Activated CD4-positive, alpha-beta T cell treated with anti-CD3 and anti-CD28 coated beads, Interleukin-2, amount 50 U/mL, for 1 hour (primary cell): ENCODE results near the gene C3orf22.
"Not testable (repeated sequence)": the region's sequence is repeated elsewhere in the genome, so short reads cannot be mapped to it uniquely, and the experiment has no call there.

ENCODE experiments used
- DNase-seq: peaks from one replicate; pipeline ENCODE4 v3.0.0-alpha.2; 2020

The C3orf22 gene, protein sequence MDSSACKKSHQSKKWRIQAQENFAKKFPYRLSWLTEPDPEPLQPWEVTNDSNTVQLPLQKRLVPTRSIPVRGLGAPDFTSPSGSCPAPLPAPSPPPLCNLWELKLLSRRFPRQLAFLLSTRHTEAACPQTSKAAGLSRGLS

DNA sequence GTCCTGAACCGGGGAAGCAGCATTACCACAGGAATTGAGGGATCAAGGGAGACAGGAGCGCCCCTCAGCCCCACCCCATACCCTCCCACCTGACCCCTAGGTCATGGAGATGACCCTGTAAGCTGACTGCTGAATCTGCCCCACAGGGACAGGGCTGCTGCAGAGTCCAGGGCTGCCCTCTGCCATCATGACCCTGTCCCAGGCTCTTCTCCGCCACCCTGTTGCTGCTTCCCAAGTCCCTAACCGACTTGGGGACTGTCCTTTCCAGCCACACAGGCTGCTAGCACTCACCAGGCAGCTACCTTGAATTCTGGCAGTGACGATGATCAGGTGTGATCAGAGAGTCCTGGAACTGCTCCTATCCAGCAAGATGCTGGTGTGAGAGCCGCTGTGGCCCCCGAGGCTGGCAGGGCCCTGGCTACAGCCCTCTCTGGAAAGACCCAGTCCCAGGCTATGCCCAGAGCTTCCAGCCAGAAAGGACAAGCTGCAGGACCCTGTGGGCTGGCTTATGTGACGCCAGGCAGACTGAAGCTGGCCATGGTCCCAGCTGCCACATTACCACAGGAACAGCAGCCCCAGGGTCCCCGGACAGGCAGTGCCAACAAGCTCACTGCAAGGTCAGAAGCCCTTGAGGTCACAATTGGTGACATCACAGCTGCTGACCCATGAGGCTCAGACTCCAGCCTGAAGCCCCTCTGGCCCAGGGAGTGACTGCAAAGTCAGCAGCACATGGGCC lies at the start of gene C3orf22:
C3orf22 (minus strand) TSS at position 597 of the 736 bp plus-strand sequence. CDS start 5,542 bp downstream, outside the sequence.
- DNase-seq = no peak

DNA sequence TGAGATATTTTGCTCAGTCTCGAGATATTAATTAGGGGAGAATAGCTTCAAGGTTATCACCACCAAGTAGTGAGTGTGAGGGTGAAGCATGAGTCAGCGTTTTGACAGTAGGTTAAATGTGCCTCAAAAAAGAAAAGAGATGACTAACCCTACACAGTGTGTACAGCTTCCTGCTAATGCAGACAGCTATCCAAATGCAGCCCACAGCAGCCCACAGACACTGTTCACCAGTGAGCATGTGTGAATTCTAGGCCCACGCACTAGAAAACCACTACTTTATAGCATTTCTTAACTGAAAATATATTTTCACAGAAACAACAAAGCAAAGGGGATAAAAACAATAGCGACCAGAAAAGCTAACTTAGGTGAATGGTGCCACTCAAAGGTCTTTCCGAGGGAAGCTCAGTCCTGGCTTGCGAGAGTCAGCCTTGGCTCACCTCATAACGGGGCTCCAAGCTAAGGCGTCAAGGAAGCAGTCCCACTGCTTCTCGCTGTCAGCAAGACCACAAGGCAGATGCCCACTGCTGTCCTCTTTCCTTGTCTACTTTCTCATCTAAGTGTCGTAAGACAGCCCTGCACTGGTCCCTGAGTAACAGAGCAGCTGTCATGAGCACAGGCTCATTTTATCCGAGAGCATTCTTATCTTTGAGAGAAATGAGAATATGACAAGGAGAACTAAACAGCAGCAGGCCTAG lies 48.6 kb upstream of the C3orf22 start:
- no peak for DNase-seq

DNA sequence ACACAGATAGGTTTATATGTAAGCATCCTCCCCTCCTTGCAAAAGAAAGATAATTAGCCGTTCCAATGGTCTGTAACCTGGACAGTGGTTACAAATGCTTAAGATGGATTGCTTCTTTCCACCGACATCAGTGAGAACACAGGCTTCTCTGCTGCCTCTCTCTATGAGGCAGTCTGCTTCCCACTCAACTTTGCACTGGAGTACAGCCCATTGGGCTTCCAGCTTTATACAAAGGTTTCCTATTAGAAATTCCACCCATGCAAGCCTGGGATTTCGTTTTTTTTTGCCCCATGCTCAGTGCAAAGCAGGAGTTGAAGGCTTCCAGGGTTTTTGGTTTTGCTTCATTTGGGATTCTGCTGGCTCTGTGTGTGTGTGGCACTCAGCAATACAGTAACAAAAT lies 47.3 kb upstream of the C3orf22 start:
- no peak for DNase-seq

DNA sequence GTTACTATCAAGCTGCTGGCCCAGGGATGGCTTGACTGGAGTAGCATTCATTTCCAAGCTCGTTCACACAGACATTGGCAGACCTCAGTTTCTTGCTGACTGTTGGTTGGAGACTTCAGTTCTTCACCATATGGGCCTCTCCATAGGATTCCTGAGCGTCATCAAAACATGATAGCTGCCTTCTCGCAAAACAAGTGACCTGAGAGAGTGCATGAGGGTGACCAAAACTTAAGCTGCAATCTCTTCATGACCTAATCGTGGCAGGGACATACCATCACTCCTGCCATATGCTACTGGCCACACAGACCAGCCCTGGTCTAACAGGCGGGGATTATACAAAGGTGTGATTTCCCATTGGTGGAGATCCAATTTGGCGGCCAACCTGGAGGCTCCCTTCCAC lies 46.0 kb upstream of the C3orf22 start:
- DNase-seq = no peak

DNA sequence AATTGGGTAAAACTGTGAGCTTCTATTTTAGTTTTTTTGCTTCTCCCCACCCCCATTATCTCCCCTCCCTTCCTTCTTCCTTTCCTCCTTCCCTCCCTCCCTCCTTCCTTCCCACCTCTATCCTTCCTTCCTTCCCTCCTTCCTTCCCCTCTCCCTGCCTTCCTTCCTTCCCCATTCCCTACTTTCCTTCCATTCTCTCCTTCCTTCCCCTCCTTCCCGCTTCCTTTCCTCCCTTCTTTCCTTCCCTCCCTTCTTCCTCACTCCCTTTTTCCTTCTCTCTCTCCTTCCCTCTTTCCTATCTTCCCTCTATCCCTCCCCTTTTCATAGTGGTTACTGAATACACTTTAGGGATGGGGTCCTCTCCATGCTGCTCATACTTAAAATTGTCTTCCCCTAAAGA lies 40.4 kb upstream of the C3orf22 start:
- DNase-seq = no peak

DNA sequence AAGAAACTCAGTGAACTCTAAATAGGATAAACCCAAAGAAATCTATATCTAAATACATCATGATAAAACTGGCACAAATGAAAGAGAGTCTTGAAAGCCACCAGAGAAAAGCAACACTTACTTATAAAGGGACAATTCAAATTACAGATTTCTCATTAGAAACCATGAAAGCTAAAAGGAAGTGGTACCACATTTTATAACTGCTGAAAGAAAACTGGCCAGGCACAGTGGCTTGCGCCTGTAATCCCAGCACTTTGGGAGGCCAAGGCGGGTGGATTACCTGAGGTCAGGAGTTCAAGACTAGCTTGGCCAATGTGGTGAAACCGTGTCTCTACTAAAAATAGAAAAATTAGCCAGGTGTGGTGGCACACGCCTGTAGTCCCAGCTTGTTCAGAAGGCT lies 36.7 kb upstream of the C3orf22 start:
- DNase-seq = not testable (repeated sequence)

DNA sequence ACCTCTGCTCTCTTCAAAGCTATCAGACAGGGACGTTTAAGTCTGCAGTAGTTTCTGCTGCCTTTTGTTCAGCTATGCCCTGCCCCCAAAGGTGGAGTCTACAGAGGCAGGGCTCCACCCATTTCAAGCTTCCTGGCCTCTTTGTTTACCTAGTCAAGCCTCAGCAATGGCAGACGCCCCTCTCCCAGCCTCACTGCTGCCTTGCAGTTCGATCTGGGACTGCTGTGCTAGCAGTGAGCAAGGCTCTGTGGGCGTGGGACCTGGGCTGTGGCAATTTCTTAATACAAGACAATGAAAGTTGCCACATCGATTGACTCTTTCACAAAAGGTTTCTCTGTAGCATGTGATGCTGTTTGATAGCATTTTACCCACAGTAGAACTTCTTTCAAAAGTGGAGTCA lies 32.8 kb upstream of the C3orf22 start:
- not testable (repeated sequence) for DNase-seq

DNA sequence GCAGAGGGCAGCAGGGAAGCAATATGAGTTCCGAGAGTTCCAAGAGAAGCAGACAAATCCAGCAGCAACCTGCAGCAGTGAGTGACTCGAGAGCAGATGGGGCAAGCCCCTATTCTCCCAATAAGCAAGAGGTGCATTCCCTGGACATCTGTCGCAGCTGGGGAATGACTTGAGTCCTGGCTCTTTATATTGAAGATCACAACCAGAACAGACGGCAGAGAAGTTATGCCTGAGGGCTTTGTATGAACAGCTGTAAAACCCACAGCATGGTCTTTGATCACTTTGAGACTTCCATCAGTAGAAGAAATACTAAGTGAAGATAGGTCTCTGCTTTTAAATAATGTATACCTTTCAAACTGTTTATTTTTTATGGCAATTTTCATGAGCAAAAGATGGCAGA lies 23.6 kb upstream of the C3orf22 start:
- no peak for DNase-seq

DNA sequence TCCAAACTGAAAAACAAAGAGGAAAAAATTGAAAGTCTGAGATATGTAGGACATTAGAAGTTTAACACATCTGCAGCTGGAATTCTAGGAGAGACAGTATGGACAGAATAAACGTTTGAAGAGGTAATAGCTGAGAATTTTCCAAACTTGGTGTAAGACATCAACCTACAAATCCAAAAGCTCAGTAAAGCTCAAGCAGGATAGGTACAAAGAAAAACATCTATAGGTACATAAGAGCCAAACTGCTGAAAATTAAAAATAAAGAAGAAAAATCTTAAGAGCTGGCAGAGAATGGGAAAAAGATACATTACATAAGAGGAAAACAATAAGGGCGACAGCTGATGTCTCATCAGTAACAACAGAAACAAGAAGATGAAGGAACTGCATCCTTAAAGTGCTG lies 22.8 kb upstream of the C3orf22 start:
- no peak for DNase-seq

DNA sequence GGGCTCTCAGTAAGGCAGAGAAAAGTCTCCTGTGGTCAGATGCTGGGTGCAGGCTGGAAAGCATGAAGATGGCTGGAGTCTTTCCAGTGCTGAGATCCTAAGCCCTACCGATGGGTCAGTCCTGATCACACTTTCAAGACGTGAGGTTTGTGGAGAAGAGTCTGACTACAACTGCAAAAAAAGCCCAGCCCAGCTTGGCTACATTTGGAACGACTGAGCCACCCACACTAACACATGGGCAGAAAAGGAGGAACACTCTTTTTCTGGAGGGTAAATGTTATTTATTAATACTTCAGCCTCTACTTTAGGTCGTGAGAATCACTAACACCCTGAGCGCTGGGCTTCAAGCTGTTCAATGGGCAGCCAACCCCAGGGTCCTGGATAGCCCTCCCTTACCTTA lies 22.0 kb upstream of the C3orf22 start:
- DNase-seq = no peak

DNA sequence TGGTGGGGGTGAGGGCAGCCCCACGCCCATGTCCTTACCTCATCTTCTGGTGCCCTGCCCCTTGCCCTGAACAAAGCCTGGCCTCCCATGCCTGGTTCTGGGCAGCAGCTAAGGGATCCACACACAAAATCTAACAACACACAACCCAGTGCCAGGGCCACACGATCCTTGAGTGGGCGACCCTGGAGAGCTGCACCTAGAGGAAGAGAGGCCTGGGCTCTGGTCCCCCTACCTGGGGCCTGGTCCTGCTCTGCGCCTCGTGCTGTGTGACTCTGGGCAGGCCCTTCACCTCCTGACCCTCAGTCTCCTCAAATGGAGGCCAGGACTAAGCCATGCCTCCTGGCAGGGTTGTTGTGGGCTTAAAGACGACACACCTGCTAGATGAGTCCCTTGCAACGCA lies 20.0 kb upstream of the C3orf22 start:
- DNase-seq = no peak

DNA sequence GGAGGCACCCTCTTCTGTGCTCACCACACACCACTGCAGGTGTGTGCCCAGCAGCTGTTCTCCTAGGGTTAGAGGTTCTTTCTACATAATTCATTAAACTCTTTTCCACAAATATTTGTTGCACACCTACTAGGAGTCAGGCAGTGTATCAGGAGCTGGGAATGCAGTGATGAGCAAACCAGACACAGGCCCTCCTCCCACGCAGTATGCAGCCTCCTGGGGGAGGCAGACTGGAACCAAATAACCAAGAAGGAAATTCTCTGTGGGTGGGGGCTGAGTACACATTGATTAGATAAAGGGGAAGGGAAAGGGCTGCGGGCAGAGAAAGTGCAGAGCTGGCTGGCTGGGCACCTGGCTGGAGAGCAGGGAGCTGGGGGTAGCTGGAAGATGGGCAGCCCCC lies 18.5 kb upstream of the C3orf22 start:
- DNase-seq = no peak

DNA sequence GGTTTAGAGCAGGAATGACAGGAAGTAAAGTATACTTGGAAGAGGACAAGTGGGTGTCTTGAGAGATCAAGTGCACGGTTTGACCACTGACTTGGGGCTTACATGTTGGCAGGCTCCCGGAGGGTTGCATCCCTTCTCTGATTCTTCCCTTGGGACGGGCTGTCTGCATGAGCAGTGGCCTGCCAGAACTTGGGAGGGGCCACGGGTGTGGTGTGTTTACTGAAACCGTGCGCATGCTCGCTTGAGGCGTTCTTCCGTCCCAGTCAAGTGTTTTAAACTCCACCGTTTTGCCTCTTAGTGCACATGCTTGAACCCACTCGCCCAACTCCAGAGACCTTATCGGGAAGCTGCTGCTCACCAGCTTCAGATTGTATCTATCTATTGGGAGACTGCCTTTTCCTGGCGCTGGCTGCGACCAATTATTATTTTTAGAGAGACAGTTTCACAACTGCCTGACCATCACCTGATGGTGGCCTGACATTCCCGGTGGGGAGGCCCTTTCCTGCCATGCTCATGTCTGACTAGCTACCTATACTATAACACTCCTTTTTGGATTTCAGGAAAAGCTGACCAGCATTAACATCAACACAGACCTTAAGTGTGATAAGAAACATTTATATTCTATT lies 14.9 kb upstream of the C3orf22 start:
- DNase-seq = no peak

DNA sequence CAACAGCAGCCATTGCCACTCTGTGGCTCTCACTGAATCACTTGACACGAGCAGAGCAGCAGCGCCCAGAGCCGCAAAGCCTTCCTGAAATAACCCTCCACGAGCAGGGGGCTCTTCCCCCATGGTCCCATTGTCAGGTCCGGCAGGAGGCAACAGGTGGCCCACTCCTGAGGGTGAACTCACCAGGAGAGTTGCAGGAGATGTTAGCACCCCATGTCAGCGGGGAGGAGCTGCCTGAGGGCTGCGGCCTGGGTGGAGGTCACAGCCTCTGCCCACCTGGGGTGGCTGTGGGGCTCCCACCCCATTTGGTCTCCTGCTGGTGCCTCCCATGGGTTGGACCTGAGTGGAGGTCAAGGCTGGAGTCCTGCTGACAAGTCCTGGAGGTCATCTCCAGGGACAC lies 12.3 kb upstream of the C3orf22 start:
- DNase-seq = no peak

DNA sequence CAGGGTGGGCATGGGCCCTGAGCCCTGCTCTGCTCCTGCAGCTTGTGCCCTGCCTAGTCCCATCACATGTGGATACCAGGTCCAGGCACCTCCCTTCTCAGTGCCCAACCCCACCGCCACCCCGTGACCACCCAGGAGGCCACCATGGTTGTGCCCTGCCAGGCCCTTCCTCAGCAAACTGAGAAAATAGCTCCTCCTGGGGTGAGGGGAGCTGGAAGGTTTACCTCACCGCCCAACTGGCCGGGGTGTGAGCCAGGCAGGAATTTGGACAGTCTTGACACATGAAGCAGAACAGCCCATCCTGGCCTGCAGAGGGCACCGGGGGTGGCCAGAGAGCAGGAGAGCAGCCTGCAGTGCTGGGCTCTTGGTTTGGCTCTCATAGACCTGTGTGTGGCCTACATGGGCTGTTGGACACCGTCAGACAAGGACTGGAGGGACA lies 11.4 kb upstream of the C3orf22 start:
- DNase-seq = no peak

DNA sequence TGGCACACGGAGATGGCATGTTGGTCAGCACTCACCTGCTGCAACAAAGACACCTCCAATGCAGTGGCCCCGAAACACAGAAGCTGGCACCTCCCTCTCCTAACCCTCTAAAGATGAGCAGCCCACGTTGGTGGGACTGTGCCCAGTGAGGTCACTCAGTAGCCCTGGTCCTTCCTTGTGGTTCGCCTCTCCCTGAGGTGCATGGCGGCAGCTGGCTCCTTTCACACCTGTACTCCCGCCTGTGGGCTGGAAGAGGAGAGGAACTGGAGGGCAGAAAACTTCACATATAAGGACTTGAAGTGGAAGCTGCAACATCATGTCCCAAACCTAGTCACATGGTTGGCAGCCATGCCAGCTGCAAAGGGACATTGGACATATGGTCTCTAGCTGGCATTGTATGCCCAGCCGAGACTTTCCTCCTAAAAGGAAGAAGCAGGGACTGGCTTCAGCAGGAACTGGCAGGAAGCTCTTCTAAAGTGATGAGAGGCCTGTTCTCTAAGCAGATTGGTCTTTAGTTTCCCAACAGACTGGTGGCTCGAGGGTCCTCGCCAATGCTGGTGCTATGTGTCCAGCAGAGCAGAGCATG lies 10.8 kb upstream of the C3orf22 start:
- DNase-seq = no peak

DNA sequence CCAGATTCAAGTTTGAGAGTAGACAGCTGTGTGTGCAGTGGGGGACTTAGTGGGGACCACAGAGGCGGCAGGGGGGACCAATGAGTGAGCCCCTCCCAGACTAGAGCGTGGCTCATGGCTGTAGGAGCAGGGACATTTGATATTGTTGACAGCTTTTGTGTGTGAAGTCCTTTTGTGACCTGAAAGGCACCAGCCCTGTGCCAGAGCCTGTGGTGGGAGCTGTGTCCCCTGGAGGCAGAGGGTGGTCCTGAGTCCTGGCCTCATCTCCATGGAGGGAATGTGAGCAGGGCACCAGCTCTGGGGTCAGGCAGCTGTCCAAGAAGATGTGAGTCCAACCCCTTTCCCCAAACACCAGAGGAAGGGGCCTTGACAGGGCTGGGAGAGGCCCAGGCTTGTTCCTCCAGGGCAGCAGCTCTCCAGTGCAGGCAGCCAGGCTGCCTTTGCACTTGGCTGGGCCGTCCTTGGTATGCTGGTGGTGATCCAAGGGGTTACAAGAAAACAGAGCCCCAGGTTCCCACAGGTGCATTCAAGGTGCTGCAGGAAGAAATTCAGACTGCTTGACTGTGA lies 10.1 kb upstream of the C3orf22 start:
- DNase-seq = no peak

DNA sequence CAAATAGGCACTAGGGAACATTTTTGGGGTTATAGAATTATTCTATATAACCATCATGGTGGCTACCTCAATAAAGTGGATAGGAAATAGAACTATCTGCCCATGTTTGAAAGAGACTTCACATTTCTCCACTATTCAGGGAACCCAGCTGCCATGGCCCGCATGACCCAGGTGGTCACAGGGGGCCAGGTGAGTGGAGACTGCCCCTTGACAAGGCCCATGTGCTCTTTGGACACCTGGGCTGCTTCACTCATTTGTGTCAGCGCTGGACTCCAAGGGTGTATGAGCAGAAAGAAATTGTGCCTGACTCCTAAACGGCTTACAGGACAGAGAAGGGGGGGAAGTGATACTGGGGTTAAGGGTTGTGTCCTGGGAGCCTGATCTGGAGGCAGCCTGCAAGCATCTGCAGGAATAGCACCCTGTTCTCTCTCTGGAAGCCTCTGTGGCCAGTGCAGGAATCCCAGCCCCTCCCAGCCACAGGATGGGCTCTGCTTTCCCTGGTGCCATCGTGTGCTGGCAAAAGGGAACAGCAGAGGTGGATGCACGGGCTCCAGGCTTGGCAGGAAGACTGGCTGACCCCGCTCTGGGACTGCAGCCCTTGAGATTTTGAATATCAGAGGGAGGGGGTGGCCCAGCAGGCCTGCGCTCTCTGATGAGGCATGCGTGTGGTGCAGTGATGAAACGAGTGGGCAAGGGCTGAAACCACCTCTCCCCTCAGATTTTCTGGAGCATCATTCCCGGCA lies 9.1 kb upstream of the C3orf22 start:
- DNase-seq = no peak

DNA sequence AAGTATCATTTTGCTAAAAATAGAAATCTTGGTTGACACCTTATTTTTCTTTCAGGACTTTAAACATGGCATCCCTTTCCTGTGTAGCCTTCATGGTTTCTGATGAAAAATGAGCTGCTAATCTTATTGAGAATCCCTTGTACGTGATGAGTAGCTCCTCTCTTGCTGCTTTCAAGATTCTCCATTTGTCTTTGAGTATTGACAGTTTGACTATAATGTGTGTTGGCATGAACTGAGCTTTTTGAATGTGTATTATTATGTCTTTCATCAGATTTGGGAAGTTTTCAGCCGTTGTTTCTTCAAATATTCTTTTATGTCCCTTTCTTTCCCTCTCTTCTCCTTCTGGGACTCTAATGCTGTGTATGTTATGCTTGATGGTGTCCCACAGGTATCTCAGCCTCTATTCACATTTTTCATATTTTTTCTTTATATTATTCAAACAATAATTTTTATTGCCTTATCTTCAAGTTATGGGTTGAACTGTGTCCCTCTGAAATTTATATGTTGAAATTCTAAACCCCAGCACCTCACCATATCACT lies 4.1 kb upstream of the C3orf22 start:
- DNase-seq = no peak

DNA sequence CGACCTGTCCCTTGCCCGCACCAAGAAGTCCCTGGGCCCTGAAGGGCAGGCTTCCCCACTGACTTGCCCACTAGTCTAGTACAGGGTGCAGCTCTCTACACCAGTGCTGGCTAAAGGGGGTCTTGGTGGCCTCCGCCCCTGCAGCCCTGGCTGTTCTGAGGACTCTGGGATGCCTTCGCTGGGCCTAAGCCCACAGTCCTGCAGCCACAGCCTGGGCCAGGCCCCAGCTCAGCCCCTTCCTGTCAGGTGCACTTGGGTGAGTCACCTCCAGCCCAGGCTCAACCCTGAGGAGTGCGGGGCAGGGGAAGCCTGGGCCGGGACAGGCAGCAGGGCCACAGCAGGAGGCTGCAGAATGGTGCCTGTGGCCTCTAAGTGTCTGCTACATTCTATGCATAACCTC lies 971 bp downstream of the C3orf22 start:
- no peak for DNase-seq

DNA sequence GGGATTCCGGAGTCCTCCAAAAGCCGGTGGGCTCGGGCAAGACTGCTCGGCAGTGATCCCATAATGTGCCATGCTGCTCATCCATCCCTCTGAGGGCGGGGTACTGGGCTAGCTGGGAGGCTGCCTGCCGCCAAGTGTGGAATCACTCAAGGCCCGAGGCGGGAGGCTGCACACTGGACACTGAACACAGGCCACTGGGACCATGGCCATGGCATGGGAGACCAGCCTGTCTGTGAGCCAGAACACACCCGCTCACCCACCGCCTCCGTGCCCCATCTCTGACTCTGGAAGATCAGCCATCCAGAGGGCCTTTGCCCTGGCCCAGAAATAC lies 1.4 kb downstream of the C3orf22 start:
- DNase-seq = no peak
